Effector memory CD4-positive, alpha-beta T cell (primary cell): ENCODE data around the gene ALDH4A1.
"Not testable (repeated sequence)": the region's sequence is repeated elsewhere in the genome, so short reads cannot be mapped to it uniquely, and the experiment has no call there.

Source experiments
- DNase-seq, 3 donors: peaks; one replicate each; pipeline ENCODE4 v3.0.0-alpha.2; 2020
- H3K27ac ChIP-seq: 2 replicates; pipeline ENCODE4 v1.7.0; 2013; ENCODE audit warnings: mild to moderate bottlenecking, low read length, moderate library complexity; ENCODE audit not compliant: insufficient read depth, poor library complexity, severe bottlenecking
- H3K27me3 ChIP-seq: replicated peaks from 2 replicates; pipeline ENCODE4 v1.7.0; 2013; ENCODE audit warnings: mild to moderate bottlenecking, low read length; ENCODE audit not compliant: insufficient read depth, control insufficient read depth, poor library complexity, severe bottlenecking
- H3K36me3 ChIP-seq: 2 replicates; pipeline ENCODE4 v1.7.0; 2013; ENCODE audit warnings: mild to moderate bottlenecking, low read length, moderate library complexity; ENCODE audit not compliant: control insufficient read depth, insufficient read depth
- H3K4me1 ChIP-seq: 2 replicates; pipeline ENCODE4 v1.7.0; 2013; ENCODE audit warnings: low read length, mild to moderate bottlenecking; ENCODE audit not compliant: control insufficient read depth, insufficient read depth, poor library complexity, severe bottlenecking
- H3K4me3 ChIP-seq: 2 replicates; pipeline ENCODE4 v1.7.0; 2013; ENCODE audit warnings: low read length, low read depth, mild to moderate bottlenecking; ENCODE audit not compliant: insufficient read depth, poor library complexity, severe bottlenecking
- H3K9me3 ChIP-seq: 2 replicates; pipeline ENCODE4 v1.7.0; 2013; ENCODE audit warnings: mild to moderate bottlenecking, low read length, moderate library complexity; ENCODE audit not compliant: control insufficient read depth

The ALDH4A1 gene

GRCh38 chr1:18870595-18870865 is 31.8 kb downstream of the ALDH4A1 start:
- H3K27me3 ChIP-seq, H3K9me3 ChIP-seq, DNase-seq, H3K4me1 ChIP-seq, H3K4me3 ChIP-seq, H3K36me3 ChIP-seq, H3K27ac ChIP-seq: not testable (repeated sequence)

GRCh38 chr1:18869847-18870594 is 32.3 kb downstream of the ALDH4A1 start:
- H3K4me3 ChIP-seq: no peak overlapping the region
- no peak for DNase-seq
- H3K36me3 ChIP-seq: no peaks in the 10 kb centered on the region
- no peaks in the 10 kb centered on the region for H3K4me1 ChIP-seq
- no peaks in the 10 kb centered on the region for H3K9me3 ChIP-seq
- H3K27me3 ChIP-seq: no peaks in the 10 kb centered on the region
- no peak overlapping the region for H3K27ac ChIP-seq

GRCh38 chr1:18868801-18869424 is 33.4 kb downstream of the ALDH4A1 start:
- no peaks in the 10 kb centered on the region for H3K36me3 ChIP-seq
- no peaks in the 10 kb centered on the region for H3K4me1 ChIP-seq
- DNase-seq: no peak
- H3K27ac ChIP-seq: no peak overlapping the region
- no peaks in the 10 kb centered on the region for H3K27me3 ChIP-seq
- no peak overlapping the region for H3K4me3 ChIP-seq
- H3K9me3 ChIP-seq: no peaks in the 10 kb centered on the region

- H3K27ac ChIP-seq: no peak overlapping the region
- no peaks in the 10 kb centered on the region for H3K9me3 ChIP-seq
- H3K36me3 ChIP-seq: no peaks in the 10 kb centered on the region
- no peak for DNase-seq
- no peak overlapping the region for H3K4me3 ChIP-seq
- no peaks in the 10 kb centered on the region for H3K27me3 ChIP-seq
- H3K4me1 ChIP-seq: no peaks in the 10 kb centered on the region
Observed at GRCh38 chr1:18868354-18868753, 34.0 kb downstream of the ALDH4A1 start.

GRCh38 chr1:18866846-18867245 is 35.5 kb downstream of the ALDH4A1 start:
- no peak overlapping the region for H3K27ac ChIP-seq
- H3K27me3 ChIP-seq: no peaks in the 10 kb centered on the region
- no peaks in the 10 kb centered on the region for H3K4me1 ChIP-seq
- no peak overlapping the region for H3K4me3 ChIP-seq
- no peaks in the 10 kb centered on the region for H3K36me3 ChIP-seq
- H3K9me3 ChIP-seq: no peaks in the 10 kb centered on the region
- no peak for DNase-seq

- H3K27me3 ChIP-seq: no peaks in the 10 kb centered on the region
- H3K27ac ChIP-seq: no peak overlapping the region
Observed at GRCh38 chr1:18866314-18866713, 36.0 kb downstream of the ALDH4A1 start.

GRCh38 chr1:18865176-18865575 is 37.2 kb downstream of the ALDH4A1 start:
- DNase-seq: no peak
- no peaks in the 10 kb centered on the region for H3K27me3 ChIP-seq
- H3K4me1 ChIP-seq: no peaks in the 10 kb centered on the region
- no peaks in the 10 kb centered on the region for H3K9me3 ChIP-seq
- no peaks in the 10 kb centered on the region for H3K36me3 ChIP-seq
- no peak overlapping the region for H3K4me3 ChIP-seq
- no peak overlapping the region for H3K27ac ChIP-seq

More at GRCh38 chr1:18866314-18866713, 36.0 kb downstream of the ALDH4A1 start:
- Histone ChIP-seq H3K36me3 (no peaks in the 10 kb centered on the region), H3K9me3 (no peaks in the 10 kb centered on the region), H3K4me1 (no peaks in the 10 kb centered on the region), H3K4me3 (no peak overlapping the region)
- DNase-seq: no peak

- no peak overlapping the region for H3K4me3 ChIP-seq
- no peak overlapping the region for H3K27ac ChIP-seq
- no peaks in the 10 kb centered on the region for H3K4me1 ChIP-seq
- no peaks in the 10 kb centered on the region for H3K36me3 ChIP-seq
- H3K9me3 ChIP-seq: no peaks in the 10 kb centered on the region
- no peak for DNase-seq
- no peaks in the 10 kb centered on the region for H3K27me3 ChIP-seq
Observed at GRCh38 chr1:18861590-18861989, 40.8 kb downstream of the ALDH4A1 start.

- Histone ChIP-seq H3K36me3 (no peaks in the 10 kb centered on the region), H3K4me3 (no peak overlapping the region), H3K4me1 (no peaks in the 10 kb centered on the region), H3K9me3 (no peaks in the 10 kb centered on the region), H3K27ac (no peak overlapping the region), H3K27me3 (no peaks in the 10 kb centered on the region)
- no peak for DNase-seq
Observed at GRCh38 chr1:18861082-18861481, 41.3 kb downstream of the ALDH4A1 start.

GRCh38 chr1:18859560-18859959 is 42.8 kb downstream of the ALDH4A1 start, which contains the start of gene TAS1R2:
TSS of gene TAS1R2 (minus strand) at chr1:18859660. CDS start at chr1:18859660, 0 bp downstream.
- no peaks in the 10 kb centered on the region for H3K27me3 ChIP-seq
- DNase-seq: no peak
- H3K9me3 ChIP-seq: no peaks in the 10 kb centered on the region
- no peaks in the 10 kb centered on the region for H3K36me3 ChIP-seq
- H3K27ac ChIP-seq: no peak within 1 kb of the TSS
- H3K4me1 ChIP-seq: no peaks in the 10 kb centered on the region
- no peak within 1 kb of the TSS for H3K4me3 ChIP-seq
